Measurements from ENCODE around the gene MYO1D. TPM values are rescaled to one million over a fixed set of nuclear protein-coding genes. Genes with fewer than 3 reads are reported as not detected.

Gene MYO1D
- total RNA-seq, 1 experiment from 2014 or later: 2.3 TPM

- no peak for DNase-seq
- H3K36me3 ChIP-seq: peaks cover 40% of the 10 kb centered on the region
- peaks cover 8% of the 10 kb centered on the region; the same call in 1 of the 2 replicates for H3K4me1 ChIP-seq
- no peaks in the 10 kb centered on the region for H3K27me3 ChIP-seq
- no peaks in the 10 kb centered on the region for H3K9me3 ChIP-seq (replicated peaks)
- H3K27ac ChIP-seq: no peak overlapping the region
- H3K4me3 ChIP-seq: no peak overlapping the region
Measured at GRCh38 chr17:32482568-32483320, 394.2 kb downstream of the MYO1D start.

- H3K27ac ChIP-seq: no peak overlapping the region
- peaks cover 8% of the 10 kb centered on the region; the same call in 1 of the 2 replicates for H3K4me1 ChIP-seq
- no peak for DNase-seq
- no peak overlapping the region for H3K4me3 ChIP-seq
- H3K36me3 ChIP-seq: peaks cover 55% of the 10 kb centered on the region
- H3K9me3 ChIP-seq (replicated peaks): no peaks in the 10 kb centered on the region
- H3K27me3 ChIP-seq: no peaks in the 10 kb centered on the region
Measured at GRCh38 chr17:32481193-32481592, 395.7 kb downstream of the MYO1D start.

GRCh38 chr17:32479074-32479617 is 397.8 kb downstream of the MYO1D start:
- Histone ChIP-seq H3K4me3 (no peak overlapping the region), H3K27ac (no peak overlapping the region), H3K4me1 (no peaks in the 10 kb centered on the region), H3K27me3 (no peaks in the 10 kb centered on the region), H3K9me3 (replicated peaks) (no peaks in the 10 kb centered on the region), H3K36me3 (peaks cover 76% of the 10 kb centered on the region)
- no peak for DNase-seq

- Histone ChIP-seq H3K36me3 (peaks cover 82% of the 10 kb centered on the region), H3K27me3 (no peaks in the 10 kb centered on the region), H3K4me1 (no peaks in the 10 kb centered on the region), H3K9me3 (replicated peaks) (no peaks in the 10 kb centered on the region), H3K27ac (no peak overlapping the region), H3K4me3 (no peak overlapping the region)
- DNase-seq: no peak
Measured at GRCh38 chr17:32477220-32477619, 399.7 kb downstream of the MYO1D start.

GRCh38 chr17:32475258-32475657 is 401.7 kb downstream of the MYO1D start:
- Histone ChIP-seq H3K27me3 (no peaks in the 10 kb centered on the region), H3K36me3 (peaks cover 87% of the 10 kb centered on the region), H3K4me3 (no peak overlapping the region), H3K4me1 (no peaks in the 10 kb centered on the region), H3K9me3 (replicated peaks) (no peaks in the 10 kb centered on the region), H3K27ac (no peak overlapping the region)
- DNase-seq: no peak

GRCh38 chr17:32471652-32472051 is 405.3 kb downstream of the MYO1D start:
- no peak for DNase-seq
- Histone ChIP-seq H3K4me1 (no peaks in the 10 kb centered on the region), H3K36me3 (peaks cover 84% of the 10 kb centered on the region)

GRCh38 chr17:32470405-32471167 is 406.3 kb downstream of the MYO1D start:
- Histone ChIP-seq H3K27me3 (no peaks in the 10 kb centered on the region), H3K4me3 (no peak overlapping the region), H3K9me3 (replicated peaks) (no peaks in the 10 kb centered on the region)

More at GRCh38 chr17:32471652-32472051, 405.3 kb downstream of the MYO1D start:
- Histone ChIP-seq H3K9me3 (replicated peaks) (no peaks in the 10 kb centered on the region), H3K27me3 (no peaks in the 10 kb centered on the region), H3K27ac (no peak overlapping the region), H3K4me3 (no peak overlapping the region)

GRCh38 chr17:32467949-32468348 is 409.0 kb downstream of the MYO1D start:
- Histone ChIP-seq H3K36me3 (peaks cover 86% of the 10 kb centered on the region), H3K4me1 (no peaks in the 10 kb centered on the region), H3K9me3 (replicated peaks) (no peaks in the 10 kb centered on the region), H3K27ac (no peak overlapping the region), H3K27me3 (no peaks in the 10 kb centered on the region), H3K4me3 (no peak overlapping the region)
- no peak for DNase-seq

More at GRCh38 chr17:32470405-32471167, 406.3 kb downstream of the MYO1D start:
- no peak for DNase-seq
- no peak overlapping the region for H3K27ac ChIP-seq
- no peaks in the 10 kb centered on the region for H3K4me1 ChIP-seq
- H3K36me3 ChIP-seq: peaks cover 84% of the 10 kb centered on the region

- Histone ChIP-seq H3K4me1 (no peaks in the 10 kb centered on the region), H3K36me3 (peaks cover 91% of the 10 kb centered on the region), H3K27me3 (no peaks in the 10 kb centered on the region), H3K27ac (no peak overlapping the region), H3K9me3 (replicated peaks) (no peaks in the 10 kb centered on the region), H3K4me3 (no peak overlapping the region)
- no peak for DNase-seq
Measured at GRCh38 chr17:32464374-32464773, 412.6 kb downstream of the MYO1D start.

GRCh38 chr17:32463304-32463703 is 413.6 kb downstream of the MYO1D start:
- no peak for DNase-seq
- Histone ChIP-seq H3K36me3 (peaks cover 89% of the 10 kb centered on the region), H3K4me3 (no peak overlapping the region), H3K27me3 (no peaks in the 10 kb centered on the region), H3K27ac (no peak overlapping the region), H3K4me1 (no peaks in the 10 kb centered on the region), H3K9me3 (replicated peaks) (no peaks in the 10 kb centered on the region)

GRCh38 chr17:32461853-32462617 is 414.9 kb downstream of the MYO1D start:
- Histone ChIP-seq H3K4me1 (no peaks in the 10 kb centered on the region), H3K4me3 (no peak overlapping the region), H3K9me3 (replicated peaks) (no peaks in the 10 kb centered on the region), H3K27me3 (no peaks in the 10 kb centered on the region), H3K36me3 (peaks cover 87% of the 10 kb centered on the region), H3K27ac (no peak overlapping the region)
- DNase-seq: peak; percentile 60 to 78

- peaks cover 87% of the 10 kb centered on the region for H3K36me3 ChIP-seq
Measured at GRCh38 chr17:32461498-32461852, 415.4 kb downstream of the MYO1D start.

GRCh38 chr17:32460054-32460453 is 416.9 kb downstream of the MYO1D start:
- Histone ChIP-seq H3K9me3 (replicated peaks) (no peaks in the 10 kb centered on the region), H3K36me3 (peaks cover 87% of the 10 kb centered on the region), H3K4me1 (no peaks in the 10 kb centered on the region), H3K27ac (no peak overlapping the region), H3K27me3 (no peaks in the 10 kb centered on the region), H3K4me3 (no peak overlapping the region)
- DNase-seq: no peak

More at GRCh38 chr17:32461498-32461852, 415.4 kb downstream of the MYO1D start:
- H3K27me3 ChIP-seq: no peaks in the 10 kb centered on the region
- no peaks in the 10 kb centered on the region for H3K4me1 ChIP-seq
- H3K4me3 ChIP-seq: no peak overlapping the region
- no peak overlapping the region for H3K27ac ChIP-seq
- H3K9me3 ChIP-seq (replicated peaks): no peaks in the 10 kb centered on the region
- DNase-seq: no peak

- Histone ChIP-seq H3K4me1 (no peaks in the 10 kb centered on the region), H3K27me3 (no peaks in the 10 kb centered on the region), H3K27ac (no peak overlapping the region), H3K4me3 (no peak overlapping the region), H3K9me3 (replicated peaks) (no peaks in the 10 kb centered on the region), H3K36me3 (peaks cover 87% of the 10 kb centered on the region)
- DNase-seq: no peak
Measured at GRCh38 chr17:32458371-32458770, 418.6 kb downstream of the MYO1D start.

Measured in SJCRH30 (cell line).